GM19035 (cell line): ENCODE measurements around the gene TEN1.
"Not testable (repeated sequence)": the region's sequence is repeated elsewhere in the genome, so short reads cannot be mapped to it uniquely, and the experiment has no call there.

Experiments
- ATAC-seq: cut with Tn5 transposase; IDR thresholded peaks from one replicate; pipeline ENCODE4 v1.9.1; 2021; ENCODE audit not compliant: unreplicated experiment

The TEN1 gene

DNA sequence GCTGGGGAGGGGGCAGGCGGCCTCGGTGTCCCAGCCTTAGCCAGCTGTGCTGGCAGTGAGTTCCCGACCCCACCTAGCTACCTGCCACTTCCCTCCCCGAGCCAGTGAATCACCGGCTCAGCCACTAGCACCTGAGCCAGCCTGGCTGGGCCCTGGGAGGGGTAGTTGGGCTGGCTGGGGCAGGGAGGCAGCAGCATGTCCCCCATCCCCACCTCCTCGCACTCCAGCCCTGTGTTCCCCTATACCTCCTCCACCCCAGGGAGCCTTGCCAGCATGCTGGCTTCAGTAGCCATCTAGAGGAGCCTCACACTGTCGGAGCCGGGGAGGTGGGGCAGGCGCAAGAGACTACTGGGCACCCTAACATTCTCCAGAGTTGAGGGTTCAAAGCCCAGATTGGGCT is 45.3 kb downstream of the TEN1 start:
- no peak for ATAC-seq

DNA sequence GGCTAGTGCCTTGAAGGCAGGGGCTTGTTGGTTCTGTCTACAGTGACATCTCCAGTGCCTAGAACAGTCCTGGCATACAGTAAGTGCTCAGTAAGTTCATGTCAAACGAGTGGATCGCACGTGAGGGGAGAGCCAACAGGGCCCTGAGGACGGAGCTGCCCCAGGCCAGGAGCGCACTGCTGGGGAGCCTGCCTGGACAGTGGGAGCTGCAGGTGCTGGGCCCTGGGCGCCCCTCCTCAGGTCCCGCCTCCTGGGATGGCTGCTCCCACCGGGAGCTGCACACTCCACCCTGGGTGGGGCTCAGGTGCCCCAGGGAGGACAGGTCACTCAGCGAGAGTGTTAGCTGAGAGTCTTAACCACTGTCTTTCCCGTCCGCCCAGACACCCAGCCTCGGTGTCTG is 46.3 kb downstream of the TEN1 start:
- ATAC-seq: no peak

DNA sequence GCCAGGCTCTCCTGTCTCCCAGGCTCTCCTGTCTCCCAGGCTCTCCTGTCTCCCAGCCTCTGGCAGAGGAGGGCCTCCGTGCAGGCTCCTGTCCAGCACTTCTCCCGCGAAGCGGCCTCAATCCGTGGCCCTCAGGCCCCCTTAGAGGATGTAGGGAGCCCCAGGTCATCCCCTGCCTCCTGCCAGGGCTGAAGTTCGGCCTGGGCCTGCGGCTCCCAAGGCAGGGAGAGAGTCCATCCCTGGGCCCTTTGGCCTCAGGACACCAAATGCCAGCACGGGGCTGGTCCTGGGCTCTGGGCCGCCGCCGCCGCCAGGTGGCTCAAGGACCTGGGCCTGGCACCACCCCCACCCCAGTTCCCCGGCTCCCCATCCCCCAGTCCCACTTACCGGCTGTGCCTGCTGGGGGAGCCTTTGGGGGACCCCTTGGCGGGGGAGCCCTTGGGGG is 47.7 kb downstream of the TEN1 start:
- ATAC-seq: no peak

DNA sequence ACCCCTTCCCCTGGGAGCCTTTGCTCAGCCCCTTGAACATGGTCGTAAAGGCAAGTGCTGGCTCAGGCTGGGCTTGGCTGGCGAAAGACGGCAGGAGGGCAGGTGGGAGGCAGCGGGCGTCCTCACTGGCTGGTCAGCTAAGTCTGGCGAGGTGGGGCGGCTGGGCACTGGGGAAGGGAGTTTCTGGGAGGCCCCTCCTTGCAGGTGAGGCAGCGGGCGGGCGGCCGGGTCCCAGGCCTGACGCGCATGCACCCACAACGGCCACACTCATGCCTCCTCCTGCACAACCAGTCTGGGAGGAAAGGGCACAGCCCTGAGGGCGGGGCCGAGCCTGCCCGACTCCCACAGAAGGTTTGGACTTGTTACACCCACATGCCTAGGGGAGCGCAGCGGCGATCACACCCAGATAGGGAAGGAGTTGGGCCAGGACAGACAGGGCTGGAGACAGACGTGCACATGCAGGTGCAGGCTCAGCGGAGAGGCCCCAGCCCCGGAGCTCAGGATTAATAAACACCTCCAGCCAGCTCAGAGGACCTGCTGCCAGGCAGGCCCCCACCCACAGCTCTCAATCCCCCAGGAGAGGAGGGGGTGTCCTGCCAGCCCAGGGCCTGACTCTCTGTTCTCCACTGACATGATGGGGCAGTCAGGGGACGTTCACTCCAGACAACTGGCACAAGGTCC is 48.3 kb downstream of the TEN1 start, which contains the start of gene EVPL:
TSS of gene EVPL (minus strand) at position 148 of the 681 bp plus-strand sequence. CDS start at position 40, 108 bp downstream.
- no peak for ATAC-seq

DNA sequence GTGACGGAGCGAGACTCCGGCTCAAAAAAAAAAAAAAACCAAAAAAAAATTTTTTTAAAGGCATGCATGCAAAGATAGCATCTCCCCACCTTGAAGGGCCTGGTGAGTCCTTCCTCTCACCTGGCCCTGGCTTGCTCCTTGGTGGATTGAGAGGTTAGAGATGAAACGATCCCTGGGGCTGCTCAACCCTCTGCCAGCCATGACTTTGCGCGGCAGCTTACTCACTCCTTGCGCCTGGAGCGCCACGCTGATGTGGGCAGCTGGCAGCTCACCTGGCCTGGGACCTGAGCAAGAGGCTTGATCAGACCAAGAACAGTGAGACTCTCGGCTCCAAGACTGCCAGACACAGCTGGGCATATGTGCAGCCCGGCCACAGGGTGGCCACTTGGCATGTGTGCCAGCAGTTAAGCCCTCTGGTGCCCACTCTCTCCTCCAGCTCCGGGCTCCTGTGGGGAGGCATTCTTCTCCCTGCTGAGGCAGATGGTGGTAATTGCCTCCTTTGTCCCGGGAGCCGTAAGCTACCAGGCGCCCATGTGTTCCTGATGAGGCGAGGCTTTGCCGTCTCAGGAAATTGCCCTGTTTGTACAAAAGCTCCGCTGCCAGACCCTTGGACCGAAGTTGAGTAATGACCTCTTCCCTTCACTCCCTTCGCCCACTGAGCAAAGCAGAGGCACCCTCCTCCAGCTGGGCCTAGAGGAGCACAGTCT is 53.2 kb downstream of the TEN1 start:
- ATAC-seq: no peak

DNA sequence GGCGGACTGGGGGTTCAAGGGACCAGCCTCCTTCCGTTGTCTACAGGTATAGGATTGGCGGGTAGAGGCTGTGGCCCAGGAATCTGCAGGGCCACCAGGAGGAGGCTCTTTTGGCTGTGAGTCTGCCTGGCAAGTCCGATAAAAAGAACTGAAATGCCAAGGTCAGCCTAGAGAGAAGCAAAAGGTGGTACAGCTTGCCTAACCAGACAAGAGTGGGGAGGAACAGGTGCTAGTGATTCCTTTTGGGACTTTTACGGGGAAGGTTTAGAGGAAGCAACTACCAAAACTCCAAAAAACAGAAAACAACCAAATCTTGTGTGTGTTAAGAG is 53.7 kb downstream of the TEN1 start:
- ATAC-seq: no peak

DNA sequence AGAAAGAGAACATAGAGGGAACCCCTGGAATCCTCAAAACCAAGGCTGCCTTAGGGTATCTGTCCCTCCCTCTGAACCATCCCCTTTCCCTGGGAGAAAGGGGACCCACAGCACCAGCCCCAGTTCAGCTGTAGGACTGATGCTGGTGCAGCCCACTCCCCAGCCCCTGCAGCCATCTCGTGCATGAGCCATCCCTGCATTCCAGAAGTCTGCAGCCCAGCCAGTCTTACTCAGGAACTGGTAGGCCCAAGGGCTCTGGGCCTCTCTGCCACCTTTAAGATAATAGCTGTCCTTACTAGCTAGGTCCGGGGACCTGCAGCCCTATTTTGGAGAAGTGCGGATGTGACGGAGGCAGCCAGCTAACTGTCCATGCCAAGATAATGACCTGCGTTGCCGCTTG is 54.1 kb downstream of the TEN1 start:
- no peak for ATAC-seq

DNA sequence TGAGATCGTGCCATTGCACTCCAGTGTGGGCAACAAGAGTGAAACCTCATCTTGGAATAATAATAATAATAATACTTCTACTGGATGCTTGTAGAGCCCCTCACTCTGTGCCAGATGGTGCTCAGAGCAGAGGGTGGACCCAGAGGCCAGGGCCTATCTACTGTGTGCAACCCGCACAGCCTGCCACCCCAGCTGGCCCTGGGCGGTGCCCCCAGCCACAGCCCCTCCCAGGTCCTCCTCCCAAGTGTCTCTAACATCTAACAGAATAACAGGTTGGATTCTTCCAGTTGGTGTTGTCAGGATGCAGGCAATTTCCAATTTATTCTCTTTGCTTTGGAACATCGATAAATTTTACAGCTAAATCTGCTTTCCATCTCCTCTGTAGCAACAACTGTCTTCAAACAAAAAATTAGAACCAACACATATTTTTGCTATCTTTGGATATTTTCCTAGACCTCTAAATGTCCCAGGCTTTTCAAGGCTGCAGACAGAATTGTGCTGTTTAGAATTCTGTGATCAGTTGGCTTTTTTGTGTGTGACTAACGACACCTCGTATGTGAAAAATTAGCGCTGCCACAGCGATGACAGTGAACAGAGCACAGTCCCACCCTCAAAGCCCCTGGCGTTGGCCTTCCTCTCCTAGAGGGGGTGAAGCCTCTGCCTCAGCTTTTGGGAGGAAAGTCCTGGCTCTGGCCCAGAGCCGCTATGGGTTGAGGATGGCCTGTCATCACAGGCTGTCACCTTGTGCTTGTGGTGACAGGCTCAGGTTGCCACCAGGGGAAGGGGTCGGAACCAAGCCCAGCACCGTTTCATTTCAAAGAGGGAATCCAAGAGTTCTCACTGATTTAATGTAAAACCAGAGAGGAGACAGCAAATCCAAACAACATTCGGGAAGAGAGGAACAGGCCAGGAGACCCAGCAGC is 55.6 kb downstream of the TEN1 start:
- no peak for ATAC-seq

DNA sequence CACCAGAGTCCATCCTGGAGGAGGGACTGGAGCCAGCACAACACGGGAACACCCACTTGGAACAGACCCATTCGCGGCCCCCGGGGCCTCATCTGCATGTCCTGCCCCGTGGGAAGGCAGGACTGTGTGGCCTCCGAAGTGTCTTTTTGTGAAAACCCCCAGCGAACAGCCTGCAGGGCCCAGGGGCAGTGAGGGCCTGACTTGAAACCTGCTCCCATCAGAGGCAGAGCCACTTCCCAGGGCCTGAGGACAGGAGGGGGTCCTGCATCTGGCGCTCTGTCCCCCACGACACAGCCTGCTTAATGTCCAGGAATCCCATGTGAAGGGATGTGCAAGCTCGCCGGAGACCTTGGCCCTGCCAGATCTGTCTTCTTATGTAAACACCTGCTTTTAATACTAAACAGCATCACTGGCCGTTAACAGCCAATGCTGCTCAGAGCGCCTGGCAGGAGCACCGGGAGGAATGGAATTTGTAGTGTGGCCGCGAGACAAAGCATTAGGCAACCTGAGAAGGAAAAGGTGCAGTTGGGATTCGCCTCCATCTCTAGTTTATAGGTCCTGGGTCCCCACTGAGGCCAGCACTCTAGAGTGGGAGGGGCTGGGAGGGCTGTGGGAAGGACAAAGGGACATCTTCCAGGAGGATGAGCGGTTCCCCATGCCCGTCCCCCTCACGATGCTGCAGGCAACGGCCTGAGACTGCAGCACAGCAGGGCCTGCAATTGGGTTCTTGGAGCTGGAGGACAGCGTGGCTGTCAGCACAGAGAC is 57.6 kb downstream of the TEN1 start:
- no peak for ATAC-seq

DNA sequence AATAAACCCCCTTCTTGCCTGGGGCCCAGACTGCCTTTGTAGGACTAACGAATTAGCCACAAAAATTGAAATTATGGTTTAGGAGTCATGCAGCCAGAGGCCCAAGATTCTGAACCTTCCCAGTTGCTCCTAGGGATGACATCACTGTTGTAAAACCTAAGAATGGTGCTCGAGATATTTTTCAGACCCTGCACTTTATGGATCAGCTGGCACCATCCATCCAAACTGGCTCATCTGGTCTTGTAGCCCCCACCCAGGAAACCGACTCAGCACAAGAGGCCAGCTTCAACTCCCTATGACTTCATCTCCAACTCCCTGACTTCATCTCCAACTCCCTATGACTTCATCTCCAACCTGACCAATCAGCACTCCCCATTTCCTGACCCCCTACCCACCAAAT is 59.0 kb downstream of the TEN1 start:
- ATAC-seq: no peak

DNA sequence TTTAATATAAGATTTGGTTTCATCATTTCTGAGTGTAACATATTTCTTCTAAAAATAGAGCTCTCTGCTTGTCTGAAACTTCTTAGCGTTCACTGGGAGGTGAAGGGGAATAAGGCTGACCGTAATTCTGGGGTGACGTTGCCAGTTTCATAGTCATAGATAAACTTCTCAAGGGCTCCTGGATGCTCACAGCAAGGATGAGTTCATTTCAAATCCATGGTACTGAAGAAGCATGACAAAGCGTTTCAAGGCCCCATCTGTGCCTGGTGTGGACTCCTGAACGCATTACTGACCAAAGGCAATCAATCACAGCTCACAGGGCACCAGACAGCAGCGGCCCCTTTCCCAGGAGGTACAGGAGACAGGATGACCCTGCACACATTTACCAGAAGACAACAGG is 60.1 kb downstream of the TEN1 start:
- no peak for ATAC-seq

DNA sequence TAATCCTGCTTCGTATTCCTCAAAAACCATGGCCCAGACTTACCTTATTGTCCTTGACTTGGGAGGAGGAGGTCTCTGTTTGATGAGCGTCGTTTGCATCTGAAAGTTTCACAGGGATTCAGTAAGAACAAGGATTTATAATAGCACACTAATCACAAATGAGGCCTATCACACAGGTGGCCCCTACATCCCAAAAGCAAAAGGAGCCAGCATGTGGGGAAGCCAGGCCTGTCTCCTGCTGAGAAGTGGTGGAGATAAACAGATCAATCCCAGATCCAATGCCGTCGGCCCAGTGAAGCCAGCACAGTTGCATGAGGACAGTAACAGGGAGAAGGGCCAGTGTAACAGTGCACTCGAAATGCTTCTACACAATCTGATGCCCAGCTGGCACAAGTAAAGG is 61.3 kb downstream of the TEN1 start:
- no peak for ATAC-seq

DNA sequence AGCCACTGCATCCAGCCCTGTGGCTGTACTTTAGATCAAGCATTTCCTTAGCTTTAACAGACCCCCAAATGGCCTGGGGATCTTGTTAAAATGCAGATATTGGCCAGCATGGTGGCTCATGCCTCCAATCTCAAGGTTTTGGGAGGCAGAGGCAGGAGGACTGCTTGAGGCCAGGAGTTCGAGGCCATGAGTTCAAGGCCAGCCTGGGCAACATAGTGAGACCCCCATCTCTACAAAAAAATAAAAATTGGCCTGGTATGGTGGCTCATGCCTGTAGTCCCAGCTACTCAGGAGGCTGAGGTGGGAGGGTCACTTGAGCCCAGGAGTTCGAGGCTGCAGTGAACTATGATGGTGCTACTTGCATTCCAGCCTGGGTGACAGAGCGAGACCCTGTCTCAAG is 63.8 kb downstream of the TEN1 start:
- not testable (repeated sequence) for ATAC-seq

DNA sequence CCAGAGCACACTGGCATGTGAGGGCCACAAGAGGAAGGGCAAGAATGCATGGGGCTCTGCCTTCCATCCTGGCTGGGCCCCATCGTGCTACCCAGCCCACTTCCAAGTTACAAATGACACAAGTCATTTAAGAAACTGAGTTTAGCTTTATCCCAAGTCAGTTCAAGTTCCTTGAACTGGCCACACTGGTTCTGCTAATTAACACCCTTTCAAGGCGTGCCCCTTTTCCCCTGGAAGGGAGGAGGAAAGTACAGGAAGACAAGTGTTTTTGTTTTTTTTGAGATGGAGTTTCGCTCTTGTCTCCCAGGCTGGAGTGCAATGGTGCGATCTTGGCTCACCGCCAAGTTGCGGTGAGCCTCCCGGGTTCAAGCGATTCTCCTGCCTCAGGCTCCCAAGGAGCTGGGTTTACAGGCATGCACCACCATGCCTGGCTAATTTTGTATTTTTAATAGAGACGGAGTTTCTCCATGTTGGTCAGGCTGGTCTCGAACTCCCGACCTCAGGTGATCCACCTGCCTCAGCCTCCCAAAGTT is 65.5 kb downstream of the TEN1 start:
- not testable (repeated sequence) for ATAC-seq

DNA sequence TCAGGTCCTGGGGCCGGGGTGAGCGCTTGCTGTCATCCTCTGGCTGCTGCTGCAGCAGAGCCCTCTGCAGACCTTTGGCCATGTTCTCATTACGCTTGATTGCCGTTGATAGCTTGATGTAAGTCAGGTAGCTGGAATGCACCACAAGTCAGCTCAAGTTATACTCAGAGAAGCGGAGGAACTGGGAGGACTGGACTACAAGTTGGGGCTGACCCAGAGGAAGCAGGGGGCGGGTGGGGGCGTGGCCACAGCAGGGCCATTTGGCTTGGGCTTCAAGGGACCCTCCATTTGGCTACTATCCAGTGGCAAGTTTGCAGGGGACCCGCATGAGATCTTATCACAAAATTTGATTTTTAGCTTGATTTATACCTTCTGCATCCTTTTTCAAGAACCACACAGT is 67.0 kb downstream of the TEN1 start:
- no peak for ATAC-seq

DNA sequence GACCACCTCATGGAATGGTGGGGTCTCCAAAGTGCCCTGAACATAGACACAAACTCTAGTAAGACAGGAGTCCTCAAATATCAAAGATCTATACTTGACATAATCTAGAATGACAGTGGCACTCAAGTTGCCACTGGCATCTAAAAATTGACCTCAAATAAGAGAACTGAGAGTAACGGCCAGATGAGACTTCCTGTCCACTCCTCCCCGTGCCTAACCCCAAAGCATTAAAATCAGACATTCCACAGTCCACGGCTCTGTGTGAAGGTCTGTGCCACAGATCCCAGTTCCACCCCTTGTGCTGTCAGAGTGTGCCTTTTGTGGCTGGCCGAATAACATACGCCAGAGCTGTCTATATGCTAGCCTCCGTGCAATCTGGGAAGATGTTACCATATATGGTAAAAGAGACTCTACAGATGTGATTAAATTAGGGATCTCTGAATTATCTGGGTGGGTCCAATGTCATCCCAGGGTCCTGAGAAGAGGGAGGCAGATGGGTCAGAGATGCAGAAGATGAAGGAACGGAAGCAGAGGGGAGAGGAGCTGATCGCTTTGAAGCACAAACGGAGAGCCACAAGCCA is 69.1 kb downstream of the TEN1 start:
- ATAC-seq: no peak

DNA sequence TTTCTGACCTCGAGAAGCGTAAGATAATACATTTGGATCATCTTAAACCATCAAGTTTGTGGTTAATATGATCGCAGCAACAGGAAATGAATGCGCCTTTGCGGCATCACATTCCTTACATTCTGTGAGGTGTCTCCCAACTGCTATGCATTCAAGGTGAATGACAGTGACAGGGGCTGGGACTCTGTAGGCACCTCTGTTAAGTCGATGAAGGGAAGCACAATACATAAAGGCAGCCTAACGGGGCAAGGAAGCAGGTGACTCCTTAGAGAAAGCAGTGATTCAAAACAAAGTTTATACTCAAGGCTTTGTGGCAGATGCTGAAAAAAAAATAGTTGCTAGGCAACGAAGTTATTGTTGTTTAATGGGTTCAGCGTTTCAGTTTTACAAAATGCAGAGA is 69.7 kb downstream of the TEN1 start:
- no peak for ATAC-seq

DNA sequence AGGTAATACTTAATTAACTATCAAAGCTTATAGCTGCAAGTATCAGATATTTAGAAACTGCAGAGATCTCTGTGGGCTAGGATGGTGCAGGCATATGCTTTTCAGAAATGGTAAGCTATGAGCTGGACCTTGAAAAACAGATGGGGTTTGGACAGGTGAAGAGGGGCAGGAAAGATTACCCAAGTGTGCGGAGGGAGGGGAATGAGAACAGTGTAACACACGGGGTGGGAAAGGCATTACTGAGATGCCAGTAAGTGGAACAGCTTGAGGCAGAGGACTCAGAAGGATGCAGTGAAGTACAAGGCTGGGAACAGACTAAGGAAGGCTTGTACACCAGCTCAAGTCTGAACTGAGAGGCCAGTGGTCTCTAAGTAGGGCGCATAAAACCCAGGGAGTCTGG is 70.2 kb downstream of the TEN1 start:
- no peak for ATAC-seq

DNA sequence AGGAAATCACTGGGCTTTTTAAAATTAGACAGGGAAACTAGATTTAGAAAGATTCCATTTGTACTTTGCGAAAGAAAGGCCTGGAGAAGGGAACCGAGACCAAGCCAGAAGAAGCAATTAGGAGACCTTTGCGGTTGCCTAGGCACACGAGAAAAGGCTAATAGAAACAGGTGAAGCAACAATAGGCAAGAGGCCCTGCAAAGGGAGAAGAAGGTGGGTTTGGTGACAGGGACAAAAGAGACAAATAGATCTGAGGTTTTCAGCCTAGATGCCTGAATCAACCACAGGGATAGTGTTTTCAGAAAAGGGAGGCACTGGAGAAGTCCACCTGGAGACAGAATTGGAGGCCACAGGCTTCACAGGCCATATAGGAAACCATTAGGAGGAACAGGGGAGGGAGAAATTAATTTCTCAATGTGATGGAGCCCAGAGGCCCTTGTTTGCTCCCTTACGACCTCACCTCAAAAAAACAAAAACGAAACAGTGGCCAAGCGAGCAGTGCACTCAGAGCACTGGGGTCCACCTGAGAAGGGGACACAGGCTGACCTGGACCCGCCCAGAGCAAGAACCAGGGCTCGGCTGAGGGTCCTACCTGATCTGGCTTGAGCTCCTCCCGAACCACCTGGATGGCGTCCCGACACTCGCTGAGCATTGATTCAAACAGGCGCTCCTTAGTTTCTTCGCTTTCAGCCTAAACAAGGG is 70.9 kb downstream of the TEN1 start:
- no peak for ATAC-seq
